SU-DHL-6 (cell line): ENCODE data around the gene IL13.

Experiments used
- CTCF ChIP-seq: fragments of 200-600 bp; sonication (generic); IDR thresholded peaks from one replicate; pipeline ENCODE4 v1.5.1; 2017; ENCODE audit warnings: antibody characterized with exemption, mild to moderate bottlenecking, low read length, moderate library complexity; ENCODE audit not compliant: insufficient read depth, poor library complexity, severe bottlenecking
- EZH2phosphoT487 ChIP-seq: fragments of 200-600 bp; sonication (generic), shearing (Covaris generic); conservative IDR thresholded peaks from 2 replicates; pipeline ENCODE4 v1.6.1; 2018; ENCODE audit warnings: mild to moderate bottlenecking, antibody characterized with exemption, low read length, moderate library complexity, mixed read lengths

GRCh38 chr5:132681476-132681831 lies 23.5 kb downstream of the IL13 start:
- TF ChIP-seq CTCF, result no peak
- no peak for TF ChIP-seq EZH2phosphoT487
